HCT116 (cell line): ENCODE measurements around the gene CLEC11A.

Experiments used
- CEBPB ChIP-seq: IDR thresholded peaks from 2 replicates; pipeline ENCODE4 v1.6.1; 2012; ENCODE audit warnings: low read depth
- EZH2 ChIP-seq: fragments of 200-600 bp; sonication (generic); IDR thresholded peaks from 2 replicates; pipeline ENCODE4 v1.6.1; 2017; ENCODE audit warnings: antibody characterized with exemption, mixed run types
- FOSL1 ChIP-seq: IDR thresholded peaks from 2 replicates; pipeline ENCODE4 v1.6.1; 2012; ENCODE audit warnings: low read depth
- JUND ChIP-seq: IDR thresholded peaks from 2 replicates; pipeline ENCODE4 v1.6.1; 2012
- POLR2A ChIP-seq: IDR thresholded peaks from 2 replicates; pipeline ENCODE4 v1.7.0; 2011; ENCODE audit warnings: borderline replicate concordance; ENCODE audit not compliant: insufficient read depth, insufficient read length; ENCODE audit errors: extremely low read depth
- POLR2AphosphoS5 ChIP-seq: IDR thresholded peaks from 2 replicates; pipeline ENCODE4 v1.6.1; 2011; ENCODE audit warnings: mild to moderate bottlenecking, low read depth, low read length, moderate library complexity
- RAD21 ChIP-seq: IDR thresholded peaks from 2 replicates; pipeline ENCODE4 v1.6.1; 2012; ENCODE audit warnings: low read depth, mild to moderate bottlenecking
- SP1 ChIP-seq: IDR thresholded peaks from 2 replicates; pipeline ENCODE4 v1.6.1; 2012; ENCODE audit warnings: low read depth
- TCF7L2 ChIP-seq: IDR thresholded peaks from 2 replicates; pipeline ENCODE4 v1.7.0; 2011; ENCODE audit warnings: borderline replicate concordance, inconsistent platforms; ENCODE audit not compliant: insufficient read depth, insufficient read length; ENCODE audit errors: extremely low read depth
- YY1 ChIP-seq: IDR thresholded peaks from 2 replicates; pipeline ENCODE4 v1.6.1; 2011; ENCODE audit warnings: low read length, low read depth, moderate library complexity, mild to moderate bottlenecking; ENCODE audit not compliant: insufficient replicate concordance; ENCODE audit errors: extremely low read depth
- TF ChIP-seq, protein P1 (sequence below), 3 experiments: fragments of 200-600 bp in 1 of 3; sonication (generic) in 1 of 3; IDR thresholded peaks in 2 of 3; conservative IDR thresholded peaks in 1 of 3; 2 replicates each; pipeline ENCODE4 v1.5.1; 2012 to 2017; ENCODE audit warnings: low read depth in 2 of 3, low read length in 2 of 3, antibody characterized with exemption in 1 of 3, borderline replicate concordance in 1 of 3, control low read depth in 1 of 3, mild to moderate bottlenecking in 1 of 3, mixed read lengths in 1 of 3, mixed run types in 1 of 3, moderate library complexity in 1 of 3; ENCODE audit not compliant: insufficient read depth in 1 of 3
- TF ChIP-seq, protein P2 (sequence below): IDR thresholded peaks from 2 replicates; pipeline ENCODE4 v1.6.1; 2012; ENCODE audit warnings: low read depth
- TF ChIP-seq, protein P3 (sequence below): IDR thresholded peaks from 2 replicates; pipeline ENCODE4 v1.6.1; 2012

DNA sequence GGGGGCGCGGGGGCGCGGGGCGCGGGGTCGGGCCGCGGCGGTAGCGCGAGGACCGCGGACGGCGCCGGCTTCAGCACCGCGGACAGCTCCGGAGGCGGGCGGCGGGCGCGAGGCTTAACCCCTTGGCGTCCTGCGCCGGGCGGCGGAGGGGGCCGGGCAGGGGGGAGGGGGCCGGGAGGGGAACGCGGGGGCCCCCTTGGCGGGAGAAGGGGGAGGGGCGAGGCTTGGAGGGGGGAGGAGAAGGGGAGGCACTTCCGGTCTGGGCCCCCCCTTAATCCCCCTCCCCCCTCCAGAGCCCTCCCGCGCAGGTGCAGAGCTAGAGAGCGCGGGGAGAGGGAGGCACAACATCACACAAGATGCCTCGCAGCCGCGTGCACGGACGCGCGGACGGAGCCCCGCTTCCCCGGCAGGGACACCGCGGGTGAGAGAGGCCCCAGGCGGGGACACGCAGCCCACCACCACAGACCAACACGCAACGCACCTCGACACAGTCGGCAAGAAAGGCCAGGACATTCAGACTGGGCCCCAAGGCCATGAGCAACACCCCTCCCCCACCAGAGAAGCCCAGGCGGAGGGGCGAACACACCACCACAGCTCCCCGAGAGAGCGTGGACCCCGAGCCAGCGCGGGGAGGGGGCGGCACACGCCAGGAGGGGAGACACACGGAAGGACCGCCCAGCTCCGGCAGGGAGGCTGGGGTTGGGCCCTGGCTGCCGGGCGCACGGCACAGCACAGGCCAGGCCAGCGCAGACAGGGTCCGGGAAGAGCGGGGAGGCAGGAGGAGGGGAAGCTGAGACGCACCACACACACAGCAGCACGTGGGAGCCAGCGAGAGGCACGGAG lies 27.7 kb upstream of the CLEC11A start:
- TF ChIP-seq, protein P1, sequence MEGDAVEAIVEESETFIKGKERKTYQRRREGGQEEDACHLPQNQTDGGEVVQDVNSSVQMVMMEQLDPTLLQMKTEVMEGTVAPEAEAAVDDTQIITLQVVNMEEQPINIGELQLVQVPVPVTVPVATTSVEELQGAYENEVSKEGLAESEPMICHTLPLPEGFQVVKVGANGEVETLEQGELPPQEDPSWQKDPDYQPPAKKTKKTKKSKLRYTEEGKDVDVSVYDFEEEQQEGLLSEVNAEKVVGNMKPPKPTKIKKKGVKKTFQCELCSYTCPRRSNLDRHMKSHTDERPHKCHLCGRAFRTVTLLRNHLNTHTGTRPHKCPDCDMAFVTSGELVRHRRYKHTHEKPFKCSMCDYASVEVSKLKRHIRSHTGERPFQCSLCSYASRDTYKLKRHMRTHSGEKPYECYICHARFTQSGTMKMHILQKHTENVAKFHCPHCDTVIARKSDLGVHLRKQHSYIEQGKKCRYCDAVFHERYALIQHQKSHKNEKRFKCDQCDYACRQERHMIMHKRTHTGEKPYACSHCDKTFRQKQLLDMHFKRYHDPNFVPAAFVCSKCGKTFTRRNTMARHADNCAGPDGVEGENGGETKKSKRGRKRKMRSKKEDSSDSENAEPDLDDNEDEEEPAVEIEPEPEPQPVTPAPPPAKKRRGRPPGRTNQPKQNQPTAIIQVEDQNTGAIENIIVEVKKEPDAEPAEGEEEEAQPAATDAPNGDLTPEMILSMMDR (IDR thresholded peaks at IDR 0.05 in 2 of 3, conservative IDR thresholded peaks at IDR 0.05 in 1 of 3; ENCODE audit: borderline replicate concordance in 1 of 3, insufficient read depth in 1 of 3, low read depth in 2 of 3, low read length in 2 of 3): no peak
- TF ChIP-seq FOSL1: no peak
- no peak for TF ChIP-seq POLR2AphosphoS5
- no peak for TF ChIP-seq CEBPB
- no peak for TF ChIP-seq TCF7L2
- TF ChIP-seq, protein P2, sequence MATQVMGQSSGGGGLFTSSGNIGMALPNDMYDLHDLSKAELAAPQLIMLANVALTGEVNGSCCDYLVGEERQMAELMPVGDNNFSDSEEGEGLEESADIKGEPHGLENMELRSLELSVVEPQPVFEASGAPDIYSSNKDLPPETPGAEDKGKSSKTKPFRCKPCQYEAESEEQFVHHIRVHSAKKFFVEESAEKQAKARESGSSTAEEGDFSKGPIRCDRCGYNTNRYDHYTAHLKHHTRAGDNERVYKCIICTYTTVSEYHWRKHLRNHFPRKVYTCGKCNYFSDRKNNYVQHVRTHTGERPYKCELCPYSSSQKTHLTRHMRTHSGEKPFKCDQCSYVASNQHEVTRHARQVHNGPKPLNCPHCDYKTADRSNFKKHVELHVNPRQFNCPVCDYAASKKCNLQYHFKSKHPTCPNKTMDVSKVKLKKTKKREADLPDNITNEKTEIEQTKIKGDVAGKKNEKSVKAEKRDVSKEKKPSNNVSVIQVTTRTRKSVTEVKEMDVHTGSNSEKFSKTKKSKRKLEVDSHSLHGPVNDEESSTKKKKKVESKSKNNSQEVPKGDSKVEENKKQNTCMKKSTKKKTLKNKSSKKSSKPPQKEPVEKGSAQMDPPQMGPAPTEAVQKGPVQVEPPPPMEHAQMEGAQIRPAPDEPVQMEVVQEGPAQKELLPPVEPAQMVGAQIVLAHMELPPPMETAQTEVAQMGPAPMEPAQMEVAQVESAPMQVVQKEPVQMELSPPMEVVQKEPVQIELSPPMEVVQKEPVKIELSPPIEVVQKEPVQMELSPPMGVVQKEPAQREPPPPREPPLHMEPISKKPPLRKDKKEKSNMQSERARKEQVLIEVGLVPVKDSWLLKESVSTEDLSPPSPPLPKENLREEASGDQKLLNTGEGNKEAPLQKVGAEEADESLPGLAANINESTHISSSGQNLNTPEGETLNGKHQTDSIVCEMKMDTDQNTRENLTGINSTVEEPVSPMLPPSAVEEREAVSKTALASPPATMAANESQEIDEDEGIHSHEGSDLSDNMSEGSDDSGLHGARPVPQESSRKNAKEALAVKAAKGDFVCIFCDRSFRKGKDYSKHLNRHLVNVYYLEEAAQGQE: peak; percentile 68
- no peak for TF ChIP-seq SP1
- no peak for TF ChIP-seq POLR2A
- no peak for TF ChIP-seq EZH2
- TF ChIP-seq RAD21: no peak
- TF ChIP-seq, protein P3, sequence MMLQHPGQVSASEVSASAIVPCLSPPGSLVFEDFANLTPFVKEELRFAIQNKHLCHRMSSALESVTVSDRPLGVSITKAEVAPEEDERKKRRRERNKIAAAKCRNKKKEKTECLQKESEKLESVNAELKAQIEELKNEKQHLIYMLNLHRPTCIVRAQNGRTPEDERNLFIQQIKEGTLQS: no peak
- no peak for TF ChIP-seq YY1
- no peak for TF ChIP-seq JUND
